HCT116 (cell line): ENCODE results near the gene CATSPER4. TPM values are rescaled to one million over a fixed set of nuclear protein-coding genes. Genes with fewer than 3 reads are reported as not detected.
A peak's percentile ranks its signal among the peaks of the same experiment; 100 is the strongest.

Experiments used
- ATAC-seq: fragments of 200-7000 bp; cut with Tn5 transposase; 2 replicates; pipeline ENCODE4 v1.9.1; 2020; ENCODE audit warnings: mild to moderate bottlenecking, moderate library complexity
- BruUV-seq: library from RNA; stranded (reverse); fragments of 400-500 nt; replicated peaks from 2 replicates; lab custom pipeline; 2021; lab: Mats Ljungman, UMichigan
- CTCF ChIA-PET: fragments of 300-600 bp; sonication (Branson Sonifier 250); formaldehyde crosslinking; loops from one replicate; lab custom pipeline; 2021; ENCODE audit warnings: antibody characterized with exemption; lab: Charles Lee
- POLR2A ChIA-PET: fragments of 300-600, 350-600 bp; sonication (Branson Sonifier 250); formaldehyde crosslinking; loops from one replicate; lab custom pipeline; 2021; ENCODE audit warnings: antibody characterized with exemption; lab: Charles Lee
- RAD21 ChIA-PET, 2 experiments: fragments of 300-600 bp; sonication (Branson Sonifier 250); formaldehyde crosslinking; loops; one replicate each; lab custom pipeline; 2023; ENCODE audit warnings: low total read pairs in 2 of 2; ENCODE audit not compliant: uncharacterized antibody in 2 of 2, unreplicated experiment in 2 of 2, low non-redundant PET in 1 of 2; lab: Charles Lee
- DNase-seq: peaks from one replicate; pipeline ENCODE4 v3.0.0-alpha.2; 2010; ENCODE audit warnings: low read depth, low spot score
- H2AFZ ChIP-seq: fragments of 200-600 bp; shearing (Covaris generic), sonication (generic); 2 replicates; pipeline ENCODE4 v1.6.1; 2017; ENCODE audit warnings: low read depth, mixed run types, mixed read lengths, antibody characterized with exemption, low read length; ENCODE audit not compliant: poor library complexity, severe bottlenecking
- H3K27ac ChIP-seq: 2 replicates; pipeline ENCODE4 v1.5.1; 2012; ENCODE audit warnings: low read depth, low read length
- H3K27me3 ChIP-seq: fragments of 200-600 bp; sonication (generic); 2 replicates; pipeline ENCODE4 v1.6.1; 2016; ENCODE audit warnings: mixed run types, low read length, mixed read lengths; ENCODE audit not compliant: insufficient read depth
- H3K36me3 ChIP-seq, 2 experiments: fragments of 200-500 bp in 1 of 2; fragments of 200-600 bp in 1 of 2; sonication (Bioruptor generic) in 1 of 2; sonication (generic) in 1 of 2; 2 replicates each; pipeline versions ENCODE4 v1.5.1 to v1.6.1; 2014 to 2016; ENCODE audit warnings: low read length in 2 of 2, inconsistent platforms in 1 of 2, mixed read lengths in 1 of 2, mixed run types in 1 of 2; ENCODE audit not compliant: insufficient read depth in 2 of 2, control insufficient read depth in 1 of 2
- H3K4me1 ChIP-seq, 2 experiments: fragments of 200-600 bp in 1 of 2; sonication (generic) in 1 of 2; 2 replicates each; pipeline versions ENCODE4 v1.5.1 to v1.6.1; 2012 to 2017; ENCODE audit warnings: low read length in 2 of 2, inconsistent platforms in 1 of 2, mild to moderate bottlenecking in 1 of 2, mixed read lengths in 1 of 2, mixed run types in 1 of 2, moderate library complexity in 1 of 2; ENCODE audit not compliant: insufficient read depth in 2 of 2, control insufficient read depth in 1 of 2
- H3K4me2 ChIP-seq: fragments of 200-600 bp; sonication (generic); 2 replicates; pipeline ENCODE4 v1.6.1; 2017; ENCODE audit warnings: mixed run types, low read length, mixed read lengths
- H3K4me3 ChIP-seq, 2 experiments: fragments of 200-600 bp in 1 of 2; sonication (generic) in 1 of 2; replicated peaks in 1 of 2; 2 replicates each; pipeline ENCODE4 v1.5.1; 2011 to 2016; ENCODE audit warnings: low read length in 2 of 2, control low read depth in 1 of 2, low read depth in 1 of 2, mild to moderate bottlenecking in 1 of 2, mixed read lengths in 1 of 2, mixed run types in 1 of 2
- H3K79me2 ChIP-seq: fragments of 200-600 bp; sonication (generic); 2 replicates; pipeline ENCODE4 v1.6.1; 2017; ENCODE audit warnings: mild to moderate bottlenecking, mixed run types, low read length, moderate library complexity, mixed read lengths; ENCODE audit not compliant: insufficient read depth
- H3K9ac ChIP-seq: fragments of 200-600 bp; sonication (generic); 2 replicates; pipeline ENCODE4 v1.6.1; 2016; ENCODE audit warnings: low read length, mixed read lengths
- H3K9me2 ChIP-seq: fragments of 200-600 bp; sonication (generic), shearing (Covaris generic); 2 replicates; pipeline ENCODE4 v1.6.1; 2017; ENCODE audit warnings: mixed run types, mild to moderate bottlenecking, moderate library complexity; ENCODE audit not compliant: insufficient read depth
- H3K9me3 ChIP-seq, 2 experiments: fragments of 200-500 bp in 1 of 2; fragments of 200-600 bp in 1 of 2; sonication (Bioruptor generic) in 1 of 2; sonication (generic) in 1 of 2; 2 replicates each; pipeline ENCODE4 v1.6.1; 2014 to 2017; ENCODE audit warnings: low read length in 2 of 2, mixed read lengths in 2 of 2, inconsistent platforms in 1 of 2, low read depth in 1 of 2, mild to moderate bottlenecking in 1 of 2, mixed run types in 1 of 2, moderate library complexity in 1 of 2; ENCODE audit not compliant: control insufficient read depth in 1 of 2, insufficient read depth in 1 of 2
- H4K20me1 ChIP-seq: fragments of 200-600 bp; sonication (generic), shearing (Covaris generic); 2 replicates; pipeline ENCODE4 v1.6.1; 2017; ENCODE audit warnings: mixed run types, mild to moderate bottlenecking, moderate library complexity; ENCODE audit not compliant: insufficient read depth
- ATF3 ChIP-seq: IDR thresholded peaks from 2 replicates; pipeline ENCODE4 v1.6.1; 2012
- CBX3 ChIP-seq: IDR thresholded peaks from 2 replicates; pipeline ENCODE4 v1.6.1; 2012; ENCODE audit warnings: low read depth
- CEBPB ChIP-seq: IDR thresholded peaks from 2 replicates; pipeline ENCODE4 v1.6.1; 2012; ENCODE audit warnings: low read depth
- CTCF ChIP-seq, 3 experiments: fragments of 200-600 bp in 1 of 3; sonication (generic) in 1 of 3; IDR thresholded peaks in 2 of 3; conservative IDR thresholded peaks in 1 of 3; 2 replicates each; pipeline ENCODE4 v1.5.1; 2012 to 2017; ENCODE audit warnings: low read depth in 2 of 3, low read length in 2 of 3, antibody characterized with exemption in 1 of 3, borderline replicate concordance in 1 of 3, control low read depth in 1 of 3, mild to moderate bottlenecking in 1 of 3, mixed read lengths in 1 of 3, mixed run types in 1 of 3, moderate library complexity in 1 of 3; ENCODE audit not compliant: insufficient read depth in 1 of 3
- ELF1 ChIP-seq: IDR thresholded peaks from 2 replicates; pipeline ENCODE4 v1.6.1; 2012; ENCODE audit warnings: low read depth, borderline replicate concordance
- JUND ChIP-seq: IDR thresholded peaks from 2 replicates; pipeline ENCODE4 v1.6.1; 2012
- MAX ChIP-seq: IDR thresholded peaks from 2 replicates; pipeline ENCODE4 v1.6.1; 2012
- POLR2A ChIP-seq: IDR thresholded peaks from 2 replicates; pipeline ENCODE4 v1.7.0; 2011; ENCODE audit warnings: borderline replicate concordance; ENCODE audit not compliant: insufficient read depth, insufficient read length; ENCODE audit errors: extremely low read depth
- POLR2AphosphoS5 ChIP-seq: IDR thresholded peaks from 2 replicates; pipeline ENCODE4 v1.6.1; 2011; ENCODE audit warnings: mild to moderate bottlenecking, low read depth, low read length, moderate library complexity
- RAD21 ChIP-seq: IDR thresholded peaks from 2 replicates; pipeline ENCODE4 v1.6.1; 2012; ENCODE audit warnings: low read depth, mild to moderate bottlenecking
- REST ChIP-seq: IDR thresholded peaks from 2 replicates; pipeline ENCODE4 v1.6.1; 2012; ENCODE audit warnings: low read depth
- SIN3A ChIP-seq: IDR thresholded peaks from 2 replicates; pipeline ENCODE4 v1.6.1; 2012; ENCODE audit warnings: low read depth
- SP1 ChIP-seq: IDR thresholded peaks from 2 replicates; pipeline ENCODE4 v1.6.1; 2012; ENCODE audit warnings: low read depth
- SRF ChIP-seq: IDR thresholded peaks from 2 replicates; pipeline ENCODE4 v1.6.1; 2012; ENCODE audit warnings: low read depth
- YY1 ChIP-seq: IDR thresholded peaks from 2 replicates; pipeline ENCODE4 v1.6.1; 2011; ENCODE audit warnings: low read length, low read depth, moderate library complexity, mild to moderate bottlenecking; ENCODE audit not compliant: insufficient replicate concordance; ENCODE audit errors: extremely low read depth
- ZBTB33 ChIP-seq: IDR thresholded peaks from 2 replicates; pipeline ENCODE4 v1.6.1; 2011; ENCODE audit warnings: mild to moderate bottlenecking, low read length, moderate library complexity; ENCODE audit not compliant: insufficient replicate concordance; ENCODE audit errors: extremely low read depth
- ZFX ChIP-seq: fragments of 450-650 bp; IDR thresholded peaks from 2 replicates; pipeline ENCODE4 v1.6.1; 2017
- ZNF274 ChIP-seq: fragments of 200-500 bp; sonication (Bioruptor generic); IDR thresholded peaks from 2 replicates; pipeline ENCODE4 v1.6.1; 2014; ENCODE audit warnings: mild to moderate bottlenecking, low read depth, low read length, inconsistent platforms
- intact Hi-C: fragments of 100-400 bp; cut with micrococcal nuclease; formaldehyde crosslinking; loops from 2 replicates; pipeline ENCODE4 v1.10.0; 2022
- total RNA-seq: library from RNA; stranded (reverse); gene quantifications from one replicate; pipeline ENCODE4 v1.2.1, GENCODE V29; 2021; ENCODE audit not compliant: unreplicated experiment

The CATSPER4 gene
- total RNA-seq, 1 experiment from 2014 or later = not detected

GRCh38 chr1:26163684-26164035 is 26.7 kb upstream of the CATSPER4 start:
- Histone ChIP-seq H3K9ac (peak overlapping the region; percentile 60), H3K9me2 (no peaks in the 10 kb centered on the region), H3K27me3 (no peaks in the 10 kb centered on the region), H4K20me1 (no peaks in the 10 kb centered on the region), H2AFZ (peak overlapping the region; percentile 59), H3K79me2 (no peaks in the 10 kb centered on the region)
- DNase-seq = no peak
- POLR2A ChIA-PET = no interaction called here
- BruUV-seq = no TSS peak
- intact Hi-C loops = no loop called here
- TF ChIP-seq ELF1 (no peak), SIN3A (no peak), MAX (no peak), POLR2AphosphoS5 (no peak), ZNF274 (no peak), ZBTB33 (no peak), JUND (no peak), CBX3 (no peak), ZFX (no peak), ATF3 (no peak), POLR2A (no peak), CEBPB (no peak), YY1 (no peak), RAD21 (no peak), REST (no peak), CTCF (IDR thresholded peaks at IDR 0.05 in 2 of 3, conservative IDR thresholded peaks at IDR 0.05 in 1 of 3; ENCODE audit: borderline replicate concordance in 1 of 3, insufficient read depth in 1 of 3, low read depth in 2 of 3, low read length in 2 of 3) (no peak), SP1 (no peak), SRF (no peak)
- TF ChIP-seq, all 23 proteins: peak for 0
- no peak for ATAC-seq
- Histone ChIP-seq H3K4me3 (peak overlapping the region; percentile 21 to 54; a peak in 3 of 4 replicates), H3K36me3 (no peaks in the 10 kb centered on the region), H3K27ac (no peak overlapping the region; the same call in 1 of the 2 replicates), H3K4me1 (peaks cover 11 to 40% of the 10 kb centered on the region in 2 experiments), H3K4me2 (peak overlapping the region; percentile 90), H3K9me3 (no peaks in the 10 kb centered on the region)
- ChIA-PET RAD21 (no interaction called here), CTCF (interaction anchor here (0.9 kb wide), 1 partner anchor 127 kb away, joined by 3 read pairs; no protein-coding TSS in a partner anchor)
